Subcutaneous abdominal adipose tissue (tissue), 5 donors: Measurements from ENCODE around the gene SYT8.

ENCODE experiments used
- H3K27ac ChIP-seq: one replicate; pipeline ENCODE4 v1.7.0; 2013; ENCODE audit warnings: low read depth, mild to moderate bottlenecking, inconsistent platforms, low read length, moderate library complexity
- H3K27me3 ChIP-seq, 5 donors: one replicate each; pipeline ENCODE4 v1.7.0; 2013; ENCODE audit warnings: low read length in 5 of 5, inconsistent platforms in 1 of 5; ENCODE audit not compliant: control insufficient read depth in 5 of 5, insufficient read depth in 4 of 5
- H3K36me3 ChIP-seq, 5 donors: one replicate each; pipeline ENCODE4 v1.7.0; 2013; ENCODE audit warnings: low read length in 5 of 5; ENCODE audit not compliant: control insufficient read depth in 5 of 5, insufficient read depth in 5 of 5
- H3K4me1 ChIP-seq, 5 donors: one replicate each; pipeline ENCODE4 v1.7.0; 2013; ENCODE audit warnings: low read length in 5 of 5, mild to moderate bottlenecking in 3 of 5, moderate library complexity in 1 of 5; ENCODE audit not compliant: control insufficient read depth in 5 of 5, insufficient read depth in 5 of 5
- H3K4me3 ChIP-seq, 5 donors: one replicate each; pipeline ENCODE4 v1.7.0; 2013; ENCODE audit warnings: low read length in 5 of 5, low read depth in 1 of 5
- H3K9ac ChIP-seq, 5 donors: one replicate each; pipeline ENCODE4 v1.7.0; 2013; ENCODE audit warnings: low read length in 5 of 5, mild to moderate bottlenecking in 4 of 5, moderate library complexity in 3 of 5
- H3K9me3 ChIP-seq, 5 donors: one replicate each; pipeline ENCODE4 v1.7.0; 2013; ENCODE audit warnings: low read length in 5 of 5; ENCODE audit not compliant: control insufficient read depth in 5 of 5
- donor health status: healthy.
- donor health status: healthy.
- donor health status: healthy.
- donor health status: healthy.
- donor health status: healthy.

The SYT8 gene

GRCh38 chr11:1844221-1845094 lies 9.7 kb downstream of the SYT8 start:
- Histone ChIP-seq H3K9ac (peak overlapping the region in 2 of 5 donors; percentile 26 to 31), H3K9me3 (no peaks in the 10 kb centered on the region), H3K27me3 (no peaks in the 10 kb centered on the region), H3K36me3 (no peaks in the 10 kb centered on the region), H3K27ac (no peak overlapping the region), H3K4me1 (peaks cover 6 to 41% (median 23%) of the 10 kb centered on the region in 5 donors), H3K4me3 (peak overlapping the region in 2 of 5 donors; percentile 12 to 35)

- H3K36me3 ChIP-seq: no peaks in the 10 kb centered on the region
Observed at GRCh38 chr11:1845095-1845429, 10.3 kb downstream of the SYT8 start.

GRCh38 chr11:1845561-1846452 lies 11.0 kb downstream of the SYT8 start:
- no peak overlapping the region for H3K27ac ChIP-seq
- no peaks in the 10 kb centered on the region for H3K27me3 ChIP-seq
- H3K4me1 ChIP-seq: peaks cover 6 to 38% (median 24%) of the 10 kb centered on the region in 5 donors
- peak overlapping the region in 2 of 5 donors; percentile 14 to 26 for H3K9ac ChIP-seq
- H3K36me3 ChIP-seq: no peaks in the 10 kb centered on the region
- H3K9me3 ChIP-seq: no peaks in the 10 kb centered on the region
- H3K4me3 ChIP-seq: no peak overlapping the region

More at GRCh38 chr11:1845095-1845429, 10.3 kb downstream of the SYT8 start:
- no peaks in the 10 kb centered on the region for H3K9me3 ChIP-seq
- no peak overlapping the region for H3K27ac ChIP-seq
- H3K4me3 ChIP-seq: peak overlapping the region in 1 of 5 donors; percentile 12
- peak overlapping the region in 1 of 5 donors; percentile 26 for H3K9ac ChIP-seq
- H3K4me1 ChIP-seq: peaks cover 6 to 41% (median 28%) of the 10 kb centered on the region in 5 donors
- no peaks in the 10 kb centered on the region for H3K27me3 ChIP-seq

GRCh38 chr11:1846453-1846932 lies 11.7 kb downstream of the SYT8 start:
- Histone ChIP-seq H3K4me1 (peaks cover 6 to 38% (median 24%) of the 10 kb centered on the region in 5 donors), H3K4me3 (no peak overlapping the region), H3K9ac (no peak overlapping the region), H3K36me3 (no peaks in the 10 kb centered on the region), H3K9me3 (no peaks in the 10 kb centered on the region), H3K27me3 (no peaks in the 10 kb centered on the region), H3K27ac (no peak overlapping the region)

- H3K36me3 ChIP-seq: no peaks in the 10 kb centered on the region
- no peak overlapping the region for H3K27ac ChIP-seq
- H3K4me3 ChIP-seq: no peak overlapping the region
- no peak overlapping the region for H3K9ac ChIP-seq
- H3K27me3 ChIP-seq: no peaks in the 10 kb centered on the region
- H3K4me1 ChIP-seq: peaks cover 6 to 43% (median 24%) of the 10 kb centered on the region in 5 donors
- no peaks in the 10 kb centered on the region for H3K9me3 ChIP-seq
Observed at GRCh38 chr11:1847006-1847735, 12.4 kb downstream of the SYT8 start.

GRCh38 chr11:1847926-1848639 lies 13.3 kb downstream of the SYT8 start:
- peaks cover 6 to 50% (median 27%) of the 10 kb centered on the region in 5 donors for H3K4me1 ChIP-seq
- H3K4me3 ChIP-seq: no peak overlapping the region
- no peak overlapping the region for H3K27ac ChIP-seq
- H3K9ac ChIP-seq: no peak overlapping the region
- H3K27me3 ChIP-seq: no peaks in the 10 kb centered on the region
- H3K36me3 ChIP-seq: no peaks in the 10 kb centered on the region
- H3K9me3 ChIP-seq: no peaks in the 10 kb centered on the region

- Histone ChIP-seq H3K4me3 (no peak overlapping the region), H3K9ac (no peak overlapping the region), H3K9me3 (no peaks in the 10 kb centered on the region), H3K27me3 (no peaks in the 10 kb centered on the region), H3K27ac (no peak overlapping the region), H3K4me1 (peaks cover 6 to 47% (median 27%) of the 10 kb centered on the region in 5 donors), H3K36me3 (no peaks in the 10 kb centered on the region)
Observed at GRCh38 chr11:1848640-1849430, 14.0 kb downstream of the SYT8 start.

- Histone ChIP-seq H3K27ac (no peak overlapping the region), H3K36me3 (no peaks in the 10 kb centered on the region), H3K9ac (no peak overlapping the region), H3K27me3 (peaks cover 0 to 3% (median 0%) of the 10 kb centered on the region in 5 donors), H3K4me3 (no peak overlapping the region), H3K4me1 (peaks cover 0 to 34% (median 7%) of the 10 kb centered on the region in 5 donors), H3K9me3 (no peaks in the 10 kb centered on the region)
Observed at GRCh38 chr11:1851468-1852180, 16.8 kb downstream of the SYT8 start.
